HS-27A (cell line): ENCODE results near the gene AFF1.
"Not testable (repeated sequence)": the region's sequence is repeated elsewhere in the genome, so short reads cannot be mapped to it uniquely, and the experiment has no call there.

Experiments used
- DNase-seq: peaks from one replicate; pipeline ENCODE4 v3.0.0-alpha.2; 2012; ENCODE audit warnings: low read depth, missing footprints

AFF1 gene

DNA sequence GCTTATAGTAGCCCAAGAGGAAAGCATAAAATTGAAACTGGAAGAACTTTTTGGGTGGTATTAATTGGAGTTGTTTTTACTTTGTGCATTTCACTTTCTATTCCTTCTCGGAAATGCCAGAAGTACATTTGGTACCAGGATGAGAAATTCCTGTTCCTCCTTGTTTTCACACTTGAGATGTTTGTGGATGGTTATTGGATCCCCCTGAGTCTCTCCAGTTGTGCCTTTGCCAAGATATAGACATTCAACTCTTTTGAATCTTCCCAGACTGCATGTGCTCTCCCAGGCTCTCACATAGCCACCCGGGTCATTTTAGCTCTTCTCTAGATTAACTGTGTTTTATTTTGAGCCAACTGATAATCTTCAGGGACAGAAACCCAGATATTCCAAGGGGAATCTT is 120.5 kb downstream of the AFF1 start:
- no peak for DNase-seq

DNA sequence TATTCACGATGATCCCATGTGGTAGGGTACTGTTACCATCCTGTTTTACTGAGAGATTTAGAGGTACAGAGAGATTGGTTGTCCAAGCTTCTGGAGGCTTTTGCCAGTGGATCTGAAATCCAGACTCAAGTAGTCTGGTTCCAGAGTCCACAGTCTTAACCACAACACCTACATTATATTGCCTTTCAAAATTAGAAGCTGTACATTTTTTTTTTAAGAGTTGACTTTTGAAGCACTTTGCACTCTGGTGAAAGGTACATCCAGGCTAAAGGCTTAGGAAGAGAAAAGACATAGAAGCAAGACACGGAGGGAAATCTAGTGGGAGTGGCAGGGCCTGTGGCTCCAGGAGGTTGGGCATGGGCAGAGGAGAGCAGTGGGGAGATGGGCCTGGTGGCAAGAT is 122.1 kb downstream of the AFF1 start:
- DNase-seq: no peak

DNA sequence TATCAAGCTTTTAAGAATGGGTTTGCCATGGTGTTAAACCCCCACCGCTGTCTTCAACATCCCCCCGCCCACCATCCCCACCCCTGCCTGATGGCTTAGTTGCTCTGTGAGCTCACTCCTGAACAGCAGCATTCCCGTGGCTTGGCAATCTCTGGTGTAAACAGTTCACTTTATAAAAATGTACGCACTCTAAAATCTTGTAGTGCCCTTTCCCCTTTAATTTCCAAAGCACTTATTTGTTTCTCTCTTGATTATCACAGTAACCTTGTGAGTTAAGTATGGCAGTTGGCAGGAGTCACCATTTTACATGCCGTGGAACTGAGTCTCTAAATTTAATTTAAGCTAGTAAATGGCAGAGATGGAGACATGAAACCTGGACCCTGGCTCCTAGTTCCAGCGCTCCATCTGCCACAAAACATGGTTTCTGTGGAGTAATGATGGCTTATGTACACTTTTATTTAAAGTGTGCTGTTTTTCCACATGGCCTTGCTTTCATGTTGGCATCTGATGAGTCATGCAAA is 123.1 kb downstream of the AFF1 start:
- DNase-seq: no peak

- no peak for DNase-seq
Measured at GRCh38 chr4:87058356-87059073, 123.7 kb downstream of the AFF1 start.

DNA sequence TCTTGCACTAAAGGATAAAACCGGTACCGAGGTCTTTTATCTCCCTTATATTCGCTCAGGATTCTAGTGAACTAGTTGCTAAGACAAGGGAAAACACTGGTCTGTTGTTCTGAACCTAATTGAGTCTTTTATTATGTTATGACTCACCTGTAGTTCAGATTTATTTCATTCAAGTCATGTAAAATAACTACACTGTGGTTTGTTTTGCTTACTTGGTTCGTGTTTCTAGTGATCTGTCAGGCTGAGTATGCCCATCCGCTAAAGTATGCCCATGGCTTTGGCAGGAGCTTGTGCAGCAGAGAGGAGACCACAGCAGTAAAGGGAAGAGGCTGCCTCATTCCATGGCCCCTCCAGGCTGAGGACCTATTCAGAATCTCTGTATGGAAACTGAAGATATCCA is 126.1 kb downstream of the AFF1 start:
- DNase-seq: no peak

DNA sequence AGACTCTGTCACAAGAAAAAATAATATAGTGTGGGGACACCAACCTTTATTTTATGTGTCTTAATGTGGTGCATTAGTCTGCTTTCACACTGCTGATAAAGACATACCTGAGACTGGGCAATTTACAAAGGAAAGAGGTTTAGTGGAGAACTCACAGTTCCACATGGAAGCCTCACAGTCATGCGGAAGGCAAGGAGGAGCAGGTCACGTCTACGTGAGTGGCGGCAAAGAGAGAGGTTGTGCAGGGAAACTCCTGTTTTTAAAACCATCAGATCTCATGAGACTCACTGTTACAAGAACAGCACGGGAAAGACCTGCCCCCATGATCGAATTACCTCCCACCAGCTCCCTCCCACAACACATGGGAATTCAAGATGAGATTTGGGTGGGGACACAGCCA is 130.2 kb downstream of the AFF1 start:
- no peak for DNase-seq

- no peak for DNase-seq
Measured at GRCh38 chr4:87066403-87067123, 131.8 kb downstream of the AFF1 start.

- DNase-seq: no peak
Measured at GRCh38 chr4:87067124-87067885, 132.5 kb downstream of the AFF1 start.

DNA sequence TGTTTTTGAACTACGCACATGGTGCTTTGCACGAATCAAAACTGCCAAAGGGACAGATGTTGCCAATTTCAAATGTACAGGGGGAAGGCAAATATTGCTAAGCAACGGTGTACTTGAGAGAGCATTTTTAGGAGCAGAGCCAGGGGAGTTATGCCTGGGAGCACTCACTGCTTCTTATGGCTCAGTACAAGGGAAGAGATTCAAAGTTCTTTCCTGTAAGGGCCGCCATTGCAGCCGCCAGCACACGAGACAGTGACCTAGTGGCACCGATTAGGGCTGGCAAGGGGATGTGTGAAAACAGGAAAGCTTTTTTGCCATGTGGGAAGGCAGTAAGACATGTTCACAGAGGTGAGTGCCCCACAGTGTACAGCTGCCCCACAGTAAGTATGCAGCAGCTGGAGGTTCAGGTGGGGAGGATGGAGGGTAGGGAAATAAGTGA is 133.8 kb downstream of the AFF1 start:
- DNase-seq: no peak

GRCh38 chr4:87069037-87069742 is 134.4 kb downstream of the AFF1 start:
- no peak for DNase-seq

- DNase-seq: no peak
Measured at GRCh38 chr4:87071401-87071800, 136.6 kb downstream of the AFF1 start.

- DNase-seq: not testable (repeated sequence)
Measured at GRCh38 chr4:87072545-87072944, 137.7 kb downstream of the AFF1 start.

GRCh38 chr4:87073199-87074120 is 138.6 kb downstream of the AFF1 start:
- no peak for DNase-seq

- DNase-seq: no peak
Measured at GRCh38 chr4:87074121-87074488, 139.3 kb downstream of the AFF1 start.

DNA sequence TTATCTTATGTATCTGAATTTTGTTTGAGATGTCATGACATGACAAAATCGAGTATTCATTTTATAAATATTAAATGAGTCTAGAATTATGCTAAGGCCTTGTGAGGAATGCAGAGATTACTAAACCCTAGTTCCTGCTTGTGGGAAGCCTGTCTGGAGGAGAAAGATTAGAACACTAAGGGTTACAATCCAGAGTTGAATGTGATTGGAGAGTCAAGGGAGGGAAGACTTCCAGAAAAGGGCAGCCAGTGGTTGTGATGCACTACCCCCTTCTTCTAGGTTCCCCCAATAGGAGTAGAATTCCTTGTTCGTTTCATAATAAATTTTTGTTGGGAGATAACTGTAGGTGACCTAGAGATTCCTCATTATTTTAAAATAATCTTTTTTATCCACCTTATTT is 141.1 kb downstream of the AFF1 start:
- DNase-seq: no peak

- no peak for DNase-seq
Measured at GRCh38 chr4:87076690-87077358, 142.0 kb downstream of the AFF1 start.

DNA sequence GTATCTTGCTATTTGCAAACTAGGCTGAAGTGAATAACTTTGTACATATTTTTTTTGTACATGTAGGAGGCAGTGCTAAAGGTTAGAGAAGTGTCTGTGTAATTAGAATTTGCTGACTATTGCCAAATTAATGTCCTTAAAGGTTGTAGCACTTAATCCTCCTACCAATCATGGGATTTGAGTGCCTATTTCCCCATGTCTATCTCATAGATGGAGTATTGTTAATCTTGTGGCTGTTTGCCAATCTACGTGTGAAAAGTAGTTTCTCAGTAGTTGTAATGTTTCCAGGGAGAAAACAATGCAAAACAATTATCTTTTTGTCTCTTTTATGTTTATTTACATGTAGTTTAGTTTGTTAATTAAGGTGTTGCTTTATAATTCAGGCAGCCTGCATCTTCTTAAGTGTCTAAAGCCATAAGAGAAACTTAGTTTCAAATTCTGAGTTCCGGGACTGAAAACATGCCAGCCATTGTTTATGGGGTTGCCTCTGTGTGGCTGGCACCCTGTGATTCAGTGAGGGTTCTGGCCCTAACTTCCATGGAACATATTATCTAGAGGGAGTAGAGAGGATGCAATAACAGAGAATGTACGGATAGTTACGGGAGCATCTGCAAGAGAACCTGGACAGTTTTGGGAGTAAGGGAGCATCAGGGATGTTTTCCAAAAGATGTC is 143.2 kb downstream of the AFF1 start:
- no peak for DNase-seq

- DNase-seq: no peak
Measured at GRCh38 chr4:87078987-87079486, 144.2 kb downstream of the AFF1 start.

DNA sequence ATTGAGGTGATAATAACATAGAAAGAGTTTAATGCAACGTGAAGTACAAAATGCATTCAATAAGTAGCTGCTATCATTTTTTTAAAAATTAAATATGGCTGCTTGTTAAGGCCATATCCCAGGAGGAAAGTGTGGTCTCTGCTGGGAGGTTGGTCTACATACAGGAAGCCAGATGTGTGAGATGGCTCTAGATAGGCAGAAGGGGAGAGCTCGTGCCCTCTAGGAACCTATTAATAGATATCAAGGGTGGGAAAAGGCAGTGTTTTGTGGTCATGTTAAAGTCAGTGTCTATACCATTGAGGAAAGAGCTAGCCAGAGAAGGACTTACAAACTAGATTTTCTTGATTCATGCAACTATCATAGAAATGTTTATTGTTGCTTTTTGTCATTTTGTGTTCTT is 145.2 kb downstream of the AFF1 start:
- no peak for DNase-seq

DNA sequence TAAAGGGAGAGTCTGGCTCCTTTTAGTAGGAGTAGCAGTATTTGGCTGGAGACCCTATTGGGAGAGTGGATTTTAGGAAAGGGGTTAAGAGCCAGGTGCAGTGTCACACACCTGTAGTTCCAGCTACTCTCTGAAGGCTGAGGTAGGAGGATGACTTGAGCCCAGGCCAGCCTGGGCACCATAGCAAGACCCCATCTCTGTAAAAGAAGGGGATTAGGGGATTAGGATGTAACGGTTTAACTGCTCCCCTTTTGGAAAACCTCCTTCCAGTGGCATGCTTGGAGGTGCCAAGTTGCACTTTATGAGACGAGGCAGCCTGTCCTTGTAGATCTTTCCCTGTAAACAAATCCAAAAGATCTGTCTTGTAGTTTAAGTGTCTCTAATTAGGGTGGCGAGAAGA is 145.7 kb downstream of the AFF1 start:
- no peak for DNase-seq
